GM18907 (cell line): ENCODE results near the gene TMEM182.
A peak's percentile ranks its signal among the peaks of the same experiment; 100 is the strongest.

Experiments used
- ATAC-seq: cut with Tn5 transposase; IDR thresholded peaks from one replicate; pipeline ENCODE4 v1.9.1; 2021; ENCODE audit warnings: mild to moderate bottlenecking, moderate library complexity; ENCODE audit not compliant: unreplicated experiment

Gene TMEM182

GRCh38 chr2:102801098-102801718 is 39.4 kb downstream of the TMEM182 start:
- ATAC-seq, result no peak

- ATAC-seq, result no peak
Measured at GRCh38 chr2:102801858-102802699, 40.2 kb downstream of the TMEM182 start.

- ATAC-seq, result no peak
Measured at GRCh38 chr2:102803041-102803896, 41.4 kb downstream of the TMEM182 start.

GRCh38 chr2:102803897-102804217 is 42.0 kb downstream of the TMEM182 start:
- ATAC-seq, result no peak

GRCh38 chr2:102806250-102806837 is 44.5 kb downstream of the TMEM182 start:
- peak; percentile 88 for ATAC-seq

- no peak for ATAC-seq
Measured at GRCh38 chr2:102809291-102810189, 47.7 kb downstream of the TMEM182 start.

GRCh38 chr2:102815285-102815684 is 53.5 kb downstream of the TMEM182 start:
- ATAC-seq, result no peak

GRCh38 chr2:102826904-102827303 is 65.1 kb downstream of the TMEM182 start:
- no peak for ATAC-seq

- no peak for ATAC-seq
Measured at GRCh38 chr2:102832789-102833188, 71.0 kb downstream of the TMEM182 start.

GRCh38 chr2:102834523-102835273 is 72.9 kb downstream of the TMEM182 start:
- ATAC-seq, result no peak

GRCh38 chr2:102837626-102838198 is 75.9 kb downstream of the TMEM182 start:
- ATAC-seq, result no peak

GRCh38 chr2:102839668-102840388 is 78.0 kb downstream of the TMEM182 start:
- ATAC-seq, result no peak

- peak; percentile 83 for ATAC-seq
Measured at GRCh38 chr2:102841107-102841840, 79.4 kb downstream of the TMEM182 start.

GRCh38 chr2:102843764-102844443 is 82.1 kb downstream of the TMEM182 start:
- ATAC-seq, result no peak

GRCh38 chr2:102844911-102845310 is 83.1 kb downstream of the TMEM182 start:
- ATAC-seq, result no peak

- ATAC-seq, result no peak
Measured at GRCh38 chr2:102848366-102848839, 86.6 kb downstream of the TMEM182 start.

- ATAC-seq, result no peak
Measured at GRCh38 chr2:102850888-102851287, 89.1 kb downstream of the TMEM182 start.
